B cell (primary cell): ENCODE data around the gene UNCX. TPM values are rescaled to one million over a fixed set of nuclear protein-coding genes. Genes with fewer than 3 reads are reported as not detected.

ENCODE experiments used
- ATAC-seq: fragments of 200-7000 bp; cut with Tn5 transposase; one replicate; pipeline ENCODE4 v1.10.0; 2021; ENCODE audit warnings: low read depth, mild to moderate bottlenecking, moderate number of reproducible peaks, moderate library complexity
- CTCF ChIA-PET: fragments of 350-600 bp; sonication (Branson Sonifier 250); formaldehyde crosslinking; loops from one replicate; lab custom pipeline; 2021; ENCODE audit warnings: antibody characterized with exemption, inconsistent platforms; lab: Charles Lee
- POLR2A ChIA-PET: fragments of 350-600 bp; sonication (Branson Sonifier 250); formaldehyde crosslinking; loops from one replicate; lab custom pipeline; 2021; ENCODE audit warnings: antibody characterized with exemption; lab: Charles Lee
- DNase-seq: peaks from one replicate; pipeline ENCODE4 v3.0.0; 2013
- H2AFZ ChIP-seq: 2 replicates; pipeline ENCODE4 v1.6.1; 2012; ENCODE audit warnings: mild to moderate bottlenecking, low read depth, low read length; ENCODE audit not compliant: insufficient read depth, poor library complexity, severe bottlenecking
- H3K27ac ChIP-seq, 2 donors: 1 replicate in 1 of 2; 2 replicates in 1 of 2; pipeline ENCODE4 v1.5.1; 2012 to 2013; ENCODE audit warnings: low read length in 2 of 2, mild to moderate bottlenecking in 2 of 2, moderate library complexity in 1 of 2
- H3K27me3 ChIP-seq, 4 experiments: fragments of 200-600 bp in 1 of 4; sonication (generic) in 1 of 4; replicated peaks in 1 of 4; 1 replicate in 2 of 4; 2 replicates in 2 of 4; pipeline versions ENCODE4 v1.6.1 to v1.7.0; 2013 to 2016; ENCODE audit warnings: low read length in 3 of 4, mild to moderate bottlenecking in 2 of 4, mixed read lengths in 1 of 4, moderate library complexity in 1 of 4; ENCODE audit not compliant: insufficient read depth in 4 of 4, control insufficient read depth in 3 of 4; ENCODE audit errors: control extremely low read depth in 1 of 4
- H3K36me3 ChIP-seq, 2 experiments: replicated peaks in 1 of 2; 1 replicate in 1 of 2; 2 replicates in 1 of 2; pipeline versions ENCODE4 v1.6.1 to v1.7.1; 2013; ENCODE audit warnings: low read length in 1 of 2; ENCODE audit not compliant: insufficient read depth in 2 of 2, control insufficient read depth in 1 of 2; ENCODE audit errors: control extremely low read depth in 1 of 2, extremely low read depth in 1 of 2
- H3K4me1 ChIP-seq, 2 donors: fragments of 200-600 bp in 1 of 2; sonication (generic) in 1 of 2; 1 replicate in 1 of 2; 2 replicates in 1 of 2; pipeline versions ENCODE4 v1.5.1 to v1.6.1; 2013 to 2017; ENCODE audit warnings: low read length in 2 of 2; ENCODE audit not compliant: control insufficient read depth in 2 of 2, insufficient read depth in 2 of 2
- H3K4me2 ChIP-seq: replicated peaks from 2 replicates; pipeline ENCODE3; 2012; ENCODE audit warnings: mild to moderate bottlenecking, low read depth, low read length; ENCODE audit not compliant: poor library complexity, severe bottlenecking
- H3K4me3 ChIP-seq, 5 experiments: fragments of 200-600 bp in 1 of 5; sonication (generic) in 1 of 5; 1 replicate in 3 of 5; 2 replicates in 2 of 5; pipeline versions ENCODE4 v1.5.1 to v1.7.0; 2011 to 2016; ENCODE audit warnings: low read length in 4 of 5, mild to moderate bottlenecking in 4 of 5, low read depth in 2 of 5, control low read depth in 1 of 5, moderate library complexity in 1 of 5; ENCODE audit not compliant: insufficient read depth in 1 of 5; ENCODE audit errors: control extremely low read depth in 1 of 5, extremely low read depth in 1 of 5
- H3K79me2 ChIP-seq: fragments of 200-600 bp; sonication (generic); one replicate; pipeline ENCODE4 v1.6.0; 2016; ENCODE audit warnings: low read length; ENCODE audit not compliant: control insufficient read depth, insufficient read depth
- H3K9ac ChIP-seq: fragments of 200-600 bp; sonication (generic); 2 replicates; pipeline ENCODE4 v1.6.1; 2017; ENCODE audit warnings: mild to moderate bottlenecking, low read length, moderate library complexity
- H3K9me3 ChIP-seq, 3 donors: one replicate each; pipeline versions ENCODE4 v1.6.1 to v1.7.1; 2013; ENCODE audit warnings: low read length in 2 of 3; ENCODE audit not compliant: control insufficient read depth in 2 of 3, insufficient read depth in 1 of 3; ENCODE audit errors: control extremely low read depth in 1 of 3
- H4K20me1 ChIP-seq: 2 replicates; pipeline ENCODE4 v1.6.0; 2012; ENCODE audit warnings: mild to moderate bottlenecking, low read length; ENCODE audit not compliant: insufficient read depth, control insufficient read depth, poor library complexity, severe bottlenecking
- H3K27ac Mint-ChIP-seq: one replicate; pipeline ENCODE4 v1.8.0; 2021; ENCODE audit warnings: mixed read lengths
- H3K27me3 Mint-ChIP-seq: one replicate; pipeline ENCODE4 v1.8.0; 2021; ENCODE audit warnings: mixed read lengths
- H3K4me1 Mint-ChIP-seq: one replicate; pipeline ENCODE4 v1.8.0; 2021; ENCODE audit warnings: mixed read lengths
- H3K4me3 Mint-ChIP-seq: one replicate; pipeline ENCODE4 v1.8.0; 2021; ENCODE audit warnings: mixed read lengths
- H3K9me3 Mint-ChIP-seq: one replicate; pipeline ENCODE4 v1.8.0; 2022; ENCODE audit warnings: mixed read lengths; ENCODE audit not compliant: insufficient read depth
- EZH2 ChIP-seq: IDR thresholded peaks from 2 replicates; pipeline ENCODE4 v1.6.1; 2012; ENCODE audit warnings: borderline replicate concordance, low read depth, mild to moderate bottlenecking, moderate library complexity, low read length; ENCODE audit not compliant: insufficient read depth, poor library complexity, severe bottlenecking
- WGBS: methylation state at CpG from one replicate; pipeline ENCODE4 v1.1.5; 2013; ENCODE audit warnings: missing lambda C conversion rate; ENCODE audit not compliant: insufficient coverage; 5-methylcytosine and 5-hydroxymethylcytosine counted together
- intact Hi-C: fragments of 100-400 bp; cut with micrococcal nuclease; formaldehyde crosslinking; loops from one replicate; pipeline ENCODE4 v1.10.0; 2022
- polyA plus RNA-seq: library from polyadenylated mRNA; depleted of rRNA; stranded (reverse); fragments of >200 nt; gene quantifications from 2 replicates; pipeline ENCODE4 v1.2.3, GENCODE V29; 2012
- total RNA-seq, 2 donors: library from RNA; stranded (reverse); fragments of 120-200 nt in 1 of 2; gene quantifications; 1 replicate in 1 of 2; 2 replicates in 1 of 2; pipeline versions ENCODE4 v1.2.3 to v1.2.4, GENCODE V29; 2013 to 2022
- TF ChIP-seq, protein P1 (sequence below): fragments of 200-600 bp; IDR thresholded peaks from one replicate; pipeline ENCODE4 v1.8.0; 2022; ENCODE audit warnings: antibody characterized with exemption, mild to moderate bottlenecking

Gene UNCX
- total and polyA plus RNA-seq, 2 donors (not counting 1 experiment from before 2014, with no cell fraction given): not detected

DNA sequence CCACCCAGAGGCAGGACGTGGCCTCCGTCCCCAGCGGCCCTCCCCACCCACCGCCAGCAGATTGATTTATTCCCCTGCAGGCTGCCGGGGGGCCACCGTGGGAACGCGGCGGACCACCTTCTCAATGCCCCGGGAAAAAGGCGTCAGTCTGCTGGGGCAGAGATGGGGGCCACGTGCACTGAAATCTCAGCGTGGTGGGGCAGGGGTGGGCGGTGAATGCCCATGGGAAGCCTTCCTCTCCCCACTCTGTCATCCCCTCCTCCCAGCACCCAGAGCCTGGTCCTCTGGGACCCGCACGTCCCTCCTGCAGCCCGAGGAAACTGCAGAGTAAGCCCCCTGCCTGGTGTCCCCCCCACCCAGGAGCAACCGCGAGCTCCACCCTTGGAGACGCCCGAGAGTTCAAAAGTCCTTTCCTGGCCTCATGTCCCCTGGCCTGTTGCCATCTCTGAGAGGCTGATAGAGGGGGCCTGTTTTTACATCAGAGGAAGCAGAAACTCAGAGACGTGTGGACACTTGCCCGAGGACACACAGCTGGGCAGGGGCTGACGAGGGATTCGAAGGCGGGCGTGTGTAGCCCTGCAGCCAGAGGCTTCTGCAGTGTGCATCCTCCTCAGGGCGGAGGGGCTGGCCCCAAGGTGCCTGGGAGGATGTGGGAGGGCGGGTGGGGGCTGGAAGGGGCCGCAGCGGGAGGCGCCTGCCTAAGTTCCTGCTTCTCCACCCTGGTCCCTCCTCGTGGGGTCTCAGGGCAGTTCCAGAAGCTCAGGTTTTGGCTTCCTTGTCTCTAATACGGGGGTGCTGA is 21.8 kb downstream of the UNCX start:
- no peak overlapping the region for H3K4me3 Mint-ChIP-seq
- Histone ChIP-seq H3K9ac (no peak overlapping the region), H2AFZ (no peak overlapping the region), H3K4me1 (no peaks in the 10 kb centered on the region), H3K9me3 (peaks cover 0 to 5% (median 0%) of the 10 kb centered on the region in 3 donors), H3K4me3 (no peak overlapping the region), H4K20me1 (no peaks in the 10 kb centered on the region), H3K79me2 (no peaks in the 10 kb centered on the region), H3K4me2 (no peak overlapping the region), H3K36me3 (no peaks in the 10 kb centered on the region), H3K27me3 (peaks cover 0 to 38% (median 4%) of the 10 kb centered on the region in 4 experiments), H3K27ac (no peak overlapping the region)
- peaks cover 44% of the 10 kb centered on the region for H3K27me3 Mint-ChIP-seq
- no peak for DNase-seq
- no peak overlapping the region for H3K27ac Mint-ChIP-seq
- TF ChIP-seq, protein P1, sequence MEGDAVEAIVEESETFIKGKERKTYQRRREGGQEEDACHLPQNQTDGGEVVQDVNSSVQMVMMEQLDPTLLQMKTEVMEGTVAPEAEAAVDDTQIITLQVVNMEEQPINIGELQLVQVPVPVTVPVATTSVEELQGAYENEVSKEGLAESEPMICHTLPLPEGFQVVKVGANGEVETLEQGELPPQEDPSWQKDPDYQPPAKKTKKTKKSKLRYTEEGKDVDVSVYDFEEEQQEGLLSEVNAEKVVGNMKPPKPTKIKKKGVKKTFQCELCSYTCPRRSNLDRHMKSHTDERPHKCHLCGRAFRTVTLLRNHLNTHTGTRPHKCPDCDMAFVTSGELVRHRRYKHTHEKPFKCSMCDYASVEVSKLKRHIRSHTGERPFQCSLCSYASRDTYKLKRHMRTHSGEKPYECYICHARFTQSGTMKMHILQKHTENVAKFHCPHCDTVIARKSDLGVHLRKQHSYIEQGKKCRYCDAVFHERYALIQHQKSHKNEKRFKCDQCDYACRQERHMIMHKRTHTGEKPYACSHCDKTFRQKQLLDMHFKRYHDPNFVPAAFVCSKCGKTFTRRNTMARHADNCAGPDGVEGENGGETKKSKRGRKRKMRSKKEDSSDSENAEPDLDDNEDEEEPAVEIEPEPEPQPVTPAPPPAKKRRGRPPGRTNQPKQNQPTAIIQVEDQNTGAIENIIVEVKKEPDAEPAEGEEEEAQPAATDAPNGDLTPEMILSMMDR: no peak
- no peak for TF ChIP-seq EZH2
- H3K9me3 Mint-ChIP-seq: no peaks in the 10 kb centered on the region
- 26% methylated on average over 31 of the region's 34 CpGs for WGBS
- no peak for ATAC-seq
- H3K4me1 Mint-ChIP-seq: peaks cover 2% of the 10 kb centered on the region
- intact Hi-C loops: no loop called here
- POLR2A ChIA-PET: no interaction called here
- CTCF ChIA-PET: no interaction called here

DNA sequence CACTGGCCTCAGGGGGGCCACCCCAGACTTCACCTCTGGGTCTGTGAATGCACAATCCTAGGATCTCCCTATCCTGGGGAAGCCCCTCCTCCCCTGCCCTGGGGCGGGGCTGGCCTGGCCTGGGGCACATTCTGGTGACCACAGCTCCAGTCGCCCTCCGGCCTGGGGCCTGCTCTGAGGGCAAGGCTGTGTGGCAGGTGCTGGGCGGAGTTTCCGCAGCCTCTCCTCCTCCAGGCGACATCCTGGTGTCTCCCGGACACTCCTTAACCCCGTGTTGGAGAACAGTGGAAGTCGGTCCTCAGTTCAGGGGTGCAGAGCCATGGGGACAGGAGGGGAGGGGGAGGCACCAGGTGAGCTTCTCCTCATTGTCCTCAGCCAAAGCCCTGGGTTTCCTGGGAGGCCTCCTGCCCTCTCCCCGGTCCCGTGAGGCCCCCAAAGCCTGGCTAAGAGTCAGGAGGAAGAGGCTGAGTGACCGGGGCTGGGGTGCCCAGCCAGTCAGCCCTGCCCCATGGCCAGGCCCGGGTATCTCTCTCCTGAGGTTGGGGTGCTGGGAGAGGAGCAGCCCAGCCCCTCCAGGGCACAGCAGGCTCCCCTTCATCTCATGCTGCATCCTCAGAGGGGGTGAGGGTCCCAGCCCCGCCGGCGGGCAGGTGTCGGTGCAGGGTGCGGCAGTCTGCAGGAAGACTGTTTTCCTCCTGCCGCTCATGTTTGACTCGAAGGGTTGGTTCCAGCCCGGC is 22.6 kb downstream of the UNCX start:
- CTCF ChIA-PET: no interaction called here
- no peaks in the 10 kb centered on the region for H3K4me1 ChIP-seq

More for the DNA sequence above, 22.6 kb downstream of the UNCX start:
- DNase-seq (no peak), ATAC-seq (no peak)
- Histone ChIP-seq H3K36me3 (no peaks in the 10 kb centered on the region), H3K4me3 (no peak overlapping the region), H3K79me2 (no peaks in the 10 kb centered on the region), H3K4me2 (no peak overlapping the region), H2AFZ (no peak overlapping the region), H3K9ac (no peak overlapping the region), H3K9me3 (no peaks in the 10 kb centered on the region), H3K27me3 (peaks cover 0 to 34% (median under 1%) of the 10 kb centered on the region in 4 experiments), H4K20me1 (no peaks in the 10 kb centered on the region), H3K27ac (no peak overlapping the region)
- no peaks in the 10 kb centered on the region for H3K9me3 Mint-ChIP-seq
- H3K4me1 Mint-ChIP-seq: peaks cover under 1% of the 10 kb centered on the region
- H3K4me3 Mint-ChIP-seq: no peak overlapping the region
- TF ChIP-seq EZH2: no peak
- TF ChIP-seq, protein P1: no peak
- POLR2A ChIA-PET: no interaction called here
- H3K27me3 Mint-ChIP-seq: peaks cover 40% of the 10 kb centered on the region
- WGBS: 50% methylated on average over 13 of the region's 21 CpGs
- intact Hi-C loops: no loop called here
- H3K27ac Mint-ChIP-seq: no peak overlapping the region
